Measurements from ENCODE around the gene RAI1. TPM values are rescaled to one million over a fixed set of nuclear protein-coding genes. Genes with fewer than 3 reads are reported as not detected.

The RAI1 gene
- total and polyA plus RNA-seq, 2 of the 8 experiments (the other 6 are each of a cell fraction or from before 2014, with no cell fraction given): 0.39 to 1.2 TPM

DNA sequence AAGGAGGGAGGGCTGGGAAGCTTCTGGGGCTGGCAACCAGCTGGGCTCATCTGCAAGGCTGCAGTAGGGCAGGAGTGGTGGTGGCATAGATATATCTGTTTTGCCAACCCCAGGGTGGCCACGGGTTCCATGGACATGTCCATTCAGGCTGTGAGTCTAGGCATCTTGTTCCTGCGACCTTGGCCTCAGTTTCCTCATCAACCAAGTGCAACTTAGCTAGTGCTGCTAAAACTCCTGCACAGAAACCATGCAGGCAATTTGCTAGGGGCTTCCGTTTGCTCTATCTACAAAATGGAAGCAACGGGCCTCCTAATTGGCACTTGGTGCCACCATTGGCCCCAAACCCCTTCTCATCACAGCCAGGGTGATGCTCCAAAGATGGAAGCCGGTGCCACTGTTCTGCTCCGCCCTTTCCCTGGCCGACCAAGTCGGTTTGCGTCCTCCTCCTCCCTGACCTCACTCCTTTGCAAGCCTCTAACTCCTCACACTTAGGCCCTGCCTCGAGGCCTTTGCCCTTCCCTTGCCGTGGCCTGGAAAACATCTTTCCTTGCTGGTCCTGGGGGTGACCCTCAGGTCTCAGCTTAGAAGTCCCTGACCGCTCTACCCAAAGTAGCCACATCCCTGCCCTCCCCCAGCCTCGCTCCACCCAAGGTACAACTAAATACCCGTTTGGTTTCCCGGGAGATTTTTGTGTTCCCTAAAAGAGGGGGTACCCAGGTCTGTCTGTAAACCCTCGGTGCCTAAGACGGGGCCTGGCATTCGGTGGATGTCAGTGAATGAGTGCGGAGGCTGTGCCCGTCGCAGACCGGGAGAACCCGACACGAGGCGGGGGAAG lies 154.4 kb downstream of the RAI1 start:
- TF ChIP-seq BACH1 (IDR thresholded peaks at IDR 0.05; ENCODE audit: low read length) (no peak), ASH2L (IDR thresholded peaks at IDR 0.05; ENCODE audit: low read length) (peak; percentile 45), E2F6 (IDR thresholded peaks at IDR 0.05) (peak; percentile 98; the same call in 1 of the 2 replicates), MAX (IDR thresholded peaks at IDR 0.05) (peak; percentile 98), TAF1 (IDR thresholded peaks at IDR 0.05; ENCODE audit: low read depth, low read length) (no peak), CHD2 (IDR thresholded peaks at IDR 0.05; ENCODE audit: low read length) (peak; percentile 67; the same call in 1 of the 2 replicates)
- Histone ChIP-seq H2AK5ac (ENCODE audit: low read depth, low read length) (peak overlapping the region; percentile 96), H3K79me1 (ENCODE audit: low read depth, low read length) (peaks cover 18% of the 10 kb centered on the region), H3K56ac (replicated peaks; ENCODE audit: insufficient read length, low read depth, low read length) (no peak overlapping the region), H3K23ac (ENCODE audit: insufficient read length) (no peak overlapping the region), H3K4me1 (replicated peaks in 1 of 4; ENCODE audit: control insufficient read depth in 3 of 4, insufficient read depth in 4 of 4, low read length in 3 of 4) (peaks cover 14 to 42% (median 34%) of the 10 kb centered on the region in 4 experiments), H3K9ac (replicated peaks in 1 of 4; ENCODE audit: extremely low read depth in 1 of 4, low read depth in 3 of 4, low read length in 3 of 4) (peak overlapping the region in 3 of 4 experiments; percentile 56 to 99 (median 99); a peak in 4 of 7 replicates), H3K27ac (ENCODE audit: low read depth, low read length) (no peak overlapping the region), H3K9me3 (ENCODE audit: insufficient read depth in 2 of 2, low read depth in 1 of 2, low read length in 1 of 2) (no peaks in the 10 kb centered on the region), H4K5ac (ENCODE audit: insufficient read length, low read depth, low read length) (peak overlapping the region; percentile 51), H2BK20ac (ENCODE audit: low read length) (0 out of 2 replicates have a peak overlapping the region, but pooled peaks have one; percentile 27), H3K14ac (ENCODE audit: insufficient read length) (no peak overlapping the region), H3K36me3 (ENCODE audit: control insufficient read depth in 2 of 4, insufficient read depth in 4 of 4, low read length in 3 of 4) (peaks cover 0 to 13% (median 2%) of the 10 kb centered on the region in 4 experiments; a peak in 5 of 8 replicates), H3K79me2 (ENCODE audit: control insufficient read depth in 1 of 2, insufficient read depth in 2 of 2, low read length in 2 of 2) (peaks cover 28 to 50% of the 10 kb centered on the region in 2 experiments), H2BK120ac (replicated peaks; ENCODE audit: low read depth, low read length) (no peak overlapping the region), H4K20me1 (replicated peaks in 1 of 2; ENCODE audit: control insufficient read depth in 1 of 2, insufficient read depth in 2 of 2, low read length in 2 of 2) (peaks cover 24 to 29% of the 10 kb centered on the region in 2 experiments), H2AFZ (ENCODE audit: low read length) (no peak overlapping the region), H2BK15ac (ENCODE audit: low read length) (peak overlapping the region; percentile 97; the same call in 1 of the 2 replicates), H3K4me3 (ENCODE audit: extremely low read depth in 1 of 4, insufficient read depth in 2 of 4, low read depth in 3 of 4, low read length in 4 of 4) (peak overlapping the region; percentile 81 to 99 (median 96)), H2BK5ac (ENCODE audit: low read depth, low read length) (peak overlapping the region; percentile 63; the same call in 1 of the 2 replicates), H2BK12ac (ENCODE audit: low read depth, low read length) (peak overlapping the region; percentile 97), H3K4me2 (ENCODE audit: insufficient read depth in 1 of 2, low read depth in 2 of 2, low read length in 2 of 2) (peak overlapping the region; percentile 79 to 86), H3K27me3 (replicated peaks in 1 of 4; ENCODE audit: control insufficient read depth in 3 of 4, extremely low read depth in 1 of 4, insufficient read depth in 3 of 4, low read length in 3 of 4) (no peaks in the 10 kb centered on the region), H3K18ac (ENCODE audit: extremely low read depth, low read length) (peak overlapping the region; percentile 26), H4K91ac (replicated peaks; ENCODE audit: insufficient read length, low read length) (peak overlapping the region; percentile 79), H3K23me2 (ENCODE audit: low read depth, low read length) (peaks cover 15% of the 10 kb centered on the region), H3K4ac (replicated peaks; ENCODE audit: insufficient read length, low read depth, low read length) (peak overlapping the region; percentile 84), H4K8ac (ENCODE audit: extremely low read depth, insufficient read depth, low read length) (peak overlapping the region; percentile 94)
- FAIRE-seq (no peak), DNase-seq (ENCODE audit: low read depth in 1 of 2, low spot score in 2 of 2) (no peak)
- POLR2A ChIA-PET (ENCODE audit: partially characterized antibody): interaction anchor here (0.7 to 18.4 kb wide), 32 partner anchors 10 to 253 kb away, joined by 3 to 532 read pairs (median 5); no protein-coding TSS in a partner anchor
- CTCF ChIA-PET (ENCODE audit: partially characterized antibody): interaction anchor here (0.9 to 6.6 kb wide), 6 partner anchors 8 to 24 kb away, joined by 5 to 66 read pairs (median 8); no protein-coding TSS in a partner anchor
- 36% methylated on average over 25 of the region's 25 CpGs; no CpG with 5 or more reads in 1 of the 2 experiments for WGBS, 2 experiments (ENCODE audit: extremely low coverage in 1 of 2, insufficient coverage in 1 of 2, insufficient read length in 1 of 2, insufficient replicate concordance in 2 of 2, low coverage in 1 of 2, low lambda C conversion rate in 2 of 2, missing lambda C conversion rate in 1 of 2)

All from H1 (cell line).